ENCODE measurements around the gene PGRMC2.
"Not testable (repeated sequence)": the region's sequence is repeated elsewhere in the genome, so short reads cannot be mapped to it uniquely, and the experiment has no call there.

The PGRMC2 gene

GRCh38 chr4:128267745-128268144, 19.9 kb downstream of the PGRMC2 start:
- DNase-seq (ENCODE audit: low read depth in 2 of 2) = no peak

- DNase-seq (ENCODE audit: low read depth in 2 of 2) = not testable (repeated sequence)
Observed at GRCh38 chr4:128267171-128267570, 20.4 kb downstream of the PGRMC2 start.

- not testable (repeated sequence) for DNase-seq (ENCODE audit: low read depth in 2 of 2)
Observed at GRCh38 chr4:128265550-128265949, 22.1 kb downstream of the PGRMC2 start.

- DNase-seq (ENCODE audit: low read depth in 2 of 2) = not testable (repeated sequence)
Observed at GRCh38 chr4:128259889-128260288, 27.7 kb downstream of the PGRMC2 start.

- DNase-seq (ENCODE audit: low read depth in 2 of 2) = not testable (repeated sequence)
Observed at GRCh38 chr4:128258166-128258565, 29.4 kb downstream of the PGRMC2 start.

GRCh38 chr4:128256539-128256938, 31.1 kb downstream of the PGRMC2 start:
- DNase-seq (ENCODE audit: low read depth in 2 of 2) = no peak

GRCh38 chr4:128255906-128256305, 31.7 kb downstream of the PGRMC2 start:
- no peak for DNase-seq (ENCODE audit: low read depth in 2 of 2)

GRCh38 chr4:128249787-128250668, 37.6 kb downstream of the PGRMC2 start:
- no peak for DNase-seq (ENCODE audit: low read depth in 2 of 2)

GRCh38 chr4:128247906-128248305, 39.7 kb downstream of the PGRMC2 start:
- DNase-seq (ENCODE audit: low read depth in 2 of 2) = no peak

- DNase-seq (ENCODE audit: low read depth in 2 of 2) = not testable (repeated sequence)
Observed at GRCh38 chr4:128245391-128245790, 42.2 kb downstream of the PGRMC2 start.

GRCh38 chr4:128244379-128244778, 43.2 kb downstream of the PGRMC2 start:
- DNase-seq (ENCODE audit: low read depth in 2 of 2) = no peak

GRCh38 chr4:128242601-128243000, 45.0 kb downstream of the PGRMC2 start:
- no peak for DNase-seq (ENCODE audit: low read depth in 2 of 2)

- no peak for DNase-seq (ENCODE audit: low read depth in 2 of 2)
Observed at GRCh38 chr4:128241981-128242380, 45.6 kb downstream of the PGRMC2 start.

GRCh38 chr4:128241425-128241913, 46.1 kb downstream of the PGRMC2 start:
- no peak for DNase-seq (ENCODE audit: low read depth in 2 of 2)

- no peak for DNase-seq (ENCODE audit: low read depth in 2 of 2)
Observed at GRCh38 chr4:128241019-128241418, 46.6 kb downstream of the PGRMC2 start.

GRCh38 chr4:128234836-128235235, 52.8 kb downstream of the PGRMC2 start:
- DNase-seq (ENCODE audit: low read depth in 2 of 2) = no peak

- no peak for DNase-seq (ENCODE audit: low read depth in 2 of 2)
Observed at GRCh38 chr4:128232719-128233118, 54.9 kb downstream of the PGRMC2 start.

GRCh38 chr4:128228845-128229795, 58.5 kb downstream of the PGRMC2 start:
- DNase-seq (ENCODE audit: low read depth in 2 of 2) = no peak

GRCh38 chr4:128227991-128228571, 59.5 kb downstream of the PGRMC2 start:
- DNase-seq (ENCODE audit: low read depth in 2 of 2) = no peak

GRCh38 chr4:128225148-128225547, 62.5 kb downstream of the PGRMC2 start:
- no peak for DNase-seq (ENCODE audit: low read depth in 2 of 2)

GRCh38 chr4:128221586-128221985, 66.0 kb downstream of the PGRMC2 start:
- no peak for DNase-seq (ENCODE audit: low read depth in 2 of 2)

Data from stimulated activated CD4-positive, alpha-beta T cell treated with anti-CD3 and anti-CD28 coated beads, Interleukin-4, amount 100 ng/mL, for 48 hours (primary cell).